ENCODE measurements around the gene SRBD1. TPM values are rescaled to one million over a fixed set of nuclear protein-coding genes. Genes with fewer than 3 reads are reported as not detected.

The SRBD1 gene
- total and polyA plus RNA-seq, 2 of the 8 experiments (the other 6 are each of a cell fraction or from before 2014, with no cell fraction given) = 4.6 to 20.0 TPM

DNA sequence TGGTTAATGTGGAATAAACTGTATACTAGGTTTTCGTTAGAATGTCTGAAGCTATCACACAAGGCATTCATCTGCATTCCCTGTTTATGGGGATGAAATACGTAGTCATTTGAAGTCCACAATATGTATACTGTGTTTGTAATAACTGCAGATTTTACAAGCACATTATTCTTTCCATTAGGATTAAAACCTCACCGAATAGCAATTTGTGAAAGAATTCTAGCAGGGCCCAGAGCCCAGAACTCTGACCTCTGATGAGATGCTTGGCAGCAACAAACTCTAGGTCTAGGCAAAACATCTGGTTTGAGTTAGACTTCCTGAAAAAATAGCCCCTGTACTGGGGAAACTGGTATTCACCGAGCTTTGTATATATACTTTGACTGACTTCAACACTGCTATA, 158.2 kb downstream of the SRBD1 start:
- Histone ChIP-seq H2BK15ac (ENCODE audit: low read length) (no peak overlapping the region), H3K9ac (replicated peaks in 1 of 4; ENCODE audit: extremely low read depth in 1 of 4, low read depth in 3 of 4, low read length in 3 of 4) (no peak overlapping the region), H3K9me3 (ENCODE audit: insufficient read depth in 2 of 2, low read depth in 1 of 2, low read length in 1 of 2) (no peaks in the 10 kb centered on the region), H3K27me3 (replicated peaks in 1 of 4; ENCODE audit: control insufficient read depth in 3 of 4, extremely low read depth in 1 of 4, insufficient read depth in 3 of 4, low read length in 3 of 4) (no peaks in the 10 kb centered on the region), H3K23ac (ENCODE audit: insufficient read length) (no peak overlapping the region), H3K27ac (ENCODE audit: low read depth, low read length) (no peak overlapping the region), H3K79me1 (ENCODE audit: low read depth, low read length) (no peaks in the 10 kb centered on the region), H4K91ac (replicated peaks; ENCODE audit: insufficient read length, low read length) (no peak overlapping the region), H2BK120ac (replicated peaks; ENCODE audit: low read depth, low read length) (no peak overlapping the region), H3K4me1 (replicated peaks in 1 of 4; ENCODE audit: control insufficient read depth in 3 of 4, insufficient read depth in 4 of 4, low read length in 3 of 4) (no peaks in the 10 kb centered on the region), H3K4me2 (ENCODE audit: insufficient read depth in 1 of 2, low read depth in 2 of 2, low read length in 2 of 2) (no peak overlapping the region), H3K79me2 (ENCODE audit: control insufficient read depth in 1 of 2, insufficient read depth in 2 of 2, low read length in 2 of 2) (no peaks in the 10 kb centered on the region), H4K5ac (ENCODE audit: insufficient read length, low read depth, low read length) (no peak overlapping the region), H2AK5ac (ENCODE audit: low read depth, low read length) (no peak overlapping the region), H3K36me3 (ENCODE audit: control insufficient read depth in 2 of 4, insufficient read depth in 4 of 4, low read length in 3 of 4) (no peaks in the 10 kb centered on the region), H3K4me3 (ENCODE audit: extremely low read depth in 1 of 4, insufficient read depth in 2 of 4, low read depth in 3 of 4, low read length in 4 of 4) (no peak overlapping the region), H4K8ac (ENCODE audit: extremely low read depth, insufficient read depth, low read length) (no peak overlapping the region), H3K4ac (replicated peaks; ENCODE audit: insufficient read length, low read depth, low read length) (no peak overlapping the region), H4K20me1 (replicated peaks in 1 of 2; ENCODE audit: control insufficient read depth in 1 of 2, insufficient read depth in 2 of 2, low read length in 2 of 2) (no peaks in the 10 kb centered on the region), H2AFZ (ENCODE audit: low read length) (no peak overlapping the region), H3K14ac (ENCODE audit: insufficient read length) (no peak overlapping the region), H3K23me2 (ENCODE audit: low read depth, low read length) (no peaks in the 10 kb centered on the region), H2BK20ac (ENCODE audit: low read length) (no peak overlapping the region), H2BK12ac (ENCODE audit: low read depth, low read length) (no peak overlapping the region), H3K56ac (replicated peaks; ENCODE audit: insufficient read length, low read depth, low read length) (no peak overlapping the region), H2BK5ac (ENCODE audit: low read depth, low read length) (no peak overlapping the region), H3K18ac (ENCODE audit: extremely low read depth, low read length) (no peak overlapping the region)
- TF ChIP-seq BRCA1 (IDR thresholded peaks at IDR 0.05; ENCODE audit: low read depth, low read length) = no peak
- TF ChIP-seq CBX5 (IDR thresholded peaks at IDR 0.05; ENCODE audit: low read depth, low read length) = no peak
- no peak for TF ChIP-seq CHD2 (IDR thresholded peaks at IDR 0.05; ENCODE audit: low read length)
- no peak for TF ChIP-seq POU5F1 (IDR thresholded peaks at IDR 0.05; ENCODE audit: low read depth, low read length)
- TF ChIP-seq SRF (IDR thresholded peaks at IDR 0.05; ENCODE audit: low read depth, low read length) = no peak
- TF ChIP-seq PHF8 (conservative IDR thresholded peaks at IDR 0.05; ENCODE audit: low read depth, low read length) = no peak
- TF ChIP-seq SP2 (IDR thresholded peaks at IDR 0.05; ENCODE audit: low read length) = no peak
- no peak for TF ChIP-seq NANOG (IDR thresholded peaks at IDR 0.05; ENCODE audit: insufficient read depth, low read depth, low read length, poor library complexity, severe bottlenecking)
- no peak for TF ChIP-seq YY1 (IDR thresholded peaks at IDR 0.05; ENCODE audit: low read depth, low read length)
- FAIRE-seq (no peak), DNase-seq (ENCODE audit: low read depth in 1 of 2, low spot score in 2 of 2) (no peak)
- ChIA-PET CTCF (ENCODE audit: partially characterized antibody) (no interaction called here), POLR2A (ENCODE audit: partially characterized antibody) (no interaction called here)
- WGBS, 2 experiments (ENCODE audit: extremely low coverage in 1 of 2, insufficient coverage in 1 of 2, insufficient read length in 1 of 2, insufficient replicate concordance in 2 of 2, low coverage in 1 of 2, low lambda C conversion rate in 2 of 2, missing lambda C conversion rate in 1 of 2) = 88% methylated on average over 4 of the region's 4 CpGs; no CpG with 5 or more reads in 1 of the 2 experiments

Measured in H1 (cell line).